ENCODE results near the gene RAD50.
"Not testable (repeated sequence)": the region's sequence is repeated elsewhere in the genome, so short reads cannot be mapped to it uniquely, and the experiment has no call there.

RAD50 gene

DNA sequence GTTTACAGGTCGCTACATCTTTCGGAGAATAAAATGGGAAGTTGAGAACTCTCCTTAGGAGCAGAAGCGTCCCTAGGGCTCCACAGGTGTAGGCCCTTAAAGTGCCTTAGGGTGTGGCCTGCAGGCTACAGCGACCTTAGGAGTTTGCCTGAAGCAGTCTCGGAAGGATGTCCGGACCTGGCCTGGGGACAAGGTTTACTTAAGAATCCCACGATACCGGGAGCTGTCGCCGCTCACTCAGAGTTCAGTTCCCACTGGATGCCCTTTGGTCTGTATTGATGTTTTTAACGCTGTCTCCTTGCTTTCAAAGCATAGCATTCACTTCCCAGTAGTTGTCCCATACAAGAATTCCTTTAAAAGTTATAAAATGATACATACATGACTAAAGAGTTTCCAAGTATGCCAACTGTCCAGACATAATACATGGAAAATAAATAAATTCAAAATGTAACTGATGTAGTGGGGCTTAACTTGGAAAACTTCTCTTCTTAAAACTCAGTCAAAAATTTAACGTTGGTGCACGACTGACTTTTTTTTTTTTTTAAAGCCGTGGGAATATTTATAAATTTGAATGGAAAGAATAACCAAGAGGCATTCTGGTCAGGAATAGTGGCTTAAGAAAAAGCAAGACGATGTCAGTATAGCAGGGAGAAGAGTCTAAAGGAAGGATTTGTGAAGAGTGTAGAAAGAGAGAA lies 848 bp downstream of the RAD50 start:
- no peak for DNase-seq (ENCODE audit: low read depth)

DNA sequence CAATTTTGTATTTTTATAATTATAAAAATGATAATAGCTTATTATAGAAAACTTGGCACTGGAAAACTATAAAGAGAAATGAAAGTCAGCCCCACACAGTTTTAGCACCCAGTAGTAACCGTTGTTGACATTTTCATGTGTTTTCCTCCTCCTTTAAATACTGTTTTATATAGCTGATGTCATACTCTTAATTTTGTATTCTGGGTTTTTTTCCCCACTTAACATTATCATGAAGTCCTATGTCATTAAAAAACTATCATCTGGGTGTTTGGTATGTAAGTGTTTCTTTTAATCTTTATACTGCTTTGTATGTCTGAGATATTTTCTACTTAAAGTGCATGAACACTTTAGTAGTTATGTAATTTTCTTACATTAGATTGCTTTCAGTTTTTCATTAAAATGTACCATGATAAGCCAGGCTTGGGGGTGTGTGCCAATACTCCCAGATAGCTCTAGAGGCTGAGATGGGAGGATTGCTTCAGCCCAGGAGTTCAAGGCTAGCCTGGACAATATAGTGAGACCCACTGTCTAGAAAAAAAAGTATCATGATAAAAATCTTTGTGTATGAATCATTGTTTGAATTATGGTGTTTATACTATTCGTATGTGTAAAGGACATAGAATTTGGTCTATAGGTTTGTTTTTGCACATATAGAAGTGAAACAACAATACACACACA lies 2.7 kb downstream of the RAD50 start:
- no peak for DNase-seq (ENCODE audit: low read depth)

DNA sequence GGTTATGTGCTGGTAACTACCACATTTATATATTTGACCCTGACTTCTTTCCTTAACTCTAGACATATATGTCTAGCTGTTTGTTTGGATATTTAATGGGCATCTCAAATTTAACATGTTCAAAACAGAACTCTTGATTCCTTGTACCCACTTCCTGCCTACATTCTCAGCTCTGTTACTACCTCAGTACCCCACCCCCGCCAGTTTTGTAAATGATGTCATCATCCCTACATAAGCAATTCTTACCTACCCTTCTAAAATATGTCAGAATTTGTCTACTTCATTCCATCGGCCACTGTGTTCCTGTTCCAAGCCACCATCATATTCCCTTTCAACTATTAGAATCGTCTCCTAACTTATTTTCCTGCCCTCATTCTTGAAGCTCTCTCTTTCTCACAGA lies 4.8 kb downstream of the RAD50 start:
- no peak for DNase-seq (ENCODE audit: low read depth)

DNA sequence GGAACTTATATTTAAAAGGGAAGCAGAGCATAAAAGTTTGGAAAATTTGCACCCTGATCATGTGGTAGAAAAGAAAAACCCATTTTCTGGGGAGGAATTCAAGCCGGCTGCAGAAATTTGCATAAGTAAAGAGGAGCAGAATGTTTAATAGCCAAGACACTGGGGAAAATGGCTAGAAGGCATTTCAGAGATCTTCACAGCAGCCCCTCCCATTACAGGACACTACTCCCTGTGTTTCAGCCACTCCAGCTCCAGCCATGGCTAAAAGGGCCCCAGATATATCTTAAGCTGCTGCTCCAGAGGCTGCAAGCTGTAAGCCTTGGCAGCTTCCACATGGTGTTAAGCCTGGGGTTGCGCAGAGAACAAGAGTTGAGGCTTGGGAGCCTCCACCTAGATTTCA lies 7.8 kb downstream of the RAD50 start:
- DNase-seq (ENCODE audit: low read depth), result not testable (repeated sequence)

DNA sequence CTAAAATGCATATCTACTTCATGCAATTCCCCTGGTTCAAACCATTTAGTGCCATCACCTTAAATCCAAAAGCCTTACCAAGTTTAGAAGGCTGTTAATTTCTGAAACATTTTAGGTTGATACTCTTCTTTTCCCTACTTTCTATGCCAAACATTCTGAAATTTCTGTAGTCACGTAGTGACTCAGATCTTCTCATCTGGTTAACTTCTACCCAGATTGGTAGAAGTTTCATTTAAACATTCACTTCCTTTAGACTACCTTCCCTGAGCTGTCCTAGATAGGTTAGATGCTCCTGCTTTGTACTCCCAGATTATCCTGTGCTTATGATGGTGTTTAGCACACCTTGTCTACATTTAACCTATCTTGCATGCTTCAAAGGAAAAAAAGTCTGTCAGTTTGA lies 9.9 kb downstream of the RAD50 start:
- no peak for DNase-seq (ENCODE audit: low read depth)

DNA sequence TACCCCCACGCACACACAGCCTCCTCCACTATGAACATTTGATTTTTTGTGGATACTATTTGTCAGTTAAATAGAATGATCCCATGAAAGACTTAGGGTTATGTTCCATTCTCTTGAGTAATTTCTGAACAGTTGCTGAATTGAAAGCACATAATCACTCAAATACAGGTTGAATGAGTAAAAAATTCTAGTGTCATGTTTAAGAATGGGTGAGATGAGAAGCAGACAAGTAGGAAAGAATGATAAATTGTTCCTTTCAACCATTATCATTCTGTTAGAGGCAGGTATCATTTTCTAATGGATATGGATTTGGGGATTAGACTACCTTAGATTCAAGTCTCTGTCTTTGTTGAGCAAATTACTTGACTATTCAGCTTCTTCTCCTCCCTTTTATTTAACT lies 19.3 kb downstream of the RAD50 start:
- DNase-seq (ENCODE audit: low read depth), result no peak

DNA sequence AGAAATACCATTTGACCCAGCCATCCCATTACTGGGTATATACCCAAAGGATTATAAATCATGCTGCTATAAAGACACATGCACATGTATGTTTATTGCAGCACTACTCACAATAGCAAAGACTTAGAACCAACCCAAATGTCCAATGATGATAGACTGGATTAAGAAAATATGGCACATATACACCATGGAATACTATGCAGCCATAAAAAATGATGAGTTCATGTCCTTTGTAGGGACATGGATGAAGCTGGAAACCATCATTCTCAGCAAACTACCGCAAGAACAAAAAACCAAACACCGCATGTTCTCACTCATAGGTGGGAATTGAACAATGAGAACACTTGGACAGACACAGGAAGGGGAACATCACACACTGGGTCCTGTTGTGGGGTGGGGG lies 27.8 kb downstream of the RAD50 start:
- not testable (repeated sequence) for DNase-seq (ENCODE audit: low read depth)

DNA sequence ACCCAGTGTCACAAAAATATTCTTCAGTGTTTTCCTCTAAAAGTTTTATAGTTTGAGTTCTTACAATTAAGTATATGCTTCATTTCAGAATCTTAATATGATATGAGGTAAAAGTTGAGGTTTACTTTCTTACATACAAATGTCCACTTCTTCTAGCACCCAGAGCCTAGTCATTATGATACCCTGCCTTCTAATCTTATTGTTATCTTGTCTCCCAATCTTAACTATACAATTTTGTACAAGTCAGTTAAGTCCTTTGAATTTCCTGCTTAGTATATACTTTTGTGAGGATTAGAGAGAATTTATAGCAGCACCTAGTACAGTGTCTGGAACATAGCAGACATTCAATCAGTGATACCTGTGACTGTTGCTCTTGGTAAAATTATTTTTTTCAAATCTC lies 29.3 kb downstream of the RAD50 start:
- DNase-seq (ENCODE audit: low read depth), result no peak

DNA sequence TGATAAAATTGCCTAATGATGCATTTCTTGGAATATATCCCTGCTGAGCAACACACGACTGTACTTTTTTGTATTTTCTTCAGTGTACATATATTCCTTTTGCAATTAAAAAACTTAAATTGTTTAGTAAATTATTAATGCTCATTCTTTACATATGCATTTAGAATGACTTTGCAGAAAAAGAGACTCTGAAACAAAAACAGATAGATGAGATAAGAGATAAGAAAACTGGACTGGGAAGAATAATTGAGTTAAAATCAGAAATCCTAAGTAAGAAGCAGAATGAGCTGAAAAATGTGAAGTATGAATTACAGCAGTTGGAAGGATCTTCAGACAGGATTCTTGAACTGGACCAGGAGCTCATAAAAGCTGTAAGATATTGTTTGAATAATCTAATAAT lies 32.7 kb downstream of the RAD50 start:
- DNase-seq (ENCODE audit: low read depth), result no peak

DNA sequence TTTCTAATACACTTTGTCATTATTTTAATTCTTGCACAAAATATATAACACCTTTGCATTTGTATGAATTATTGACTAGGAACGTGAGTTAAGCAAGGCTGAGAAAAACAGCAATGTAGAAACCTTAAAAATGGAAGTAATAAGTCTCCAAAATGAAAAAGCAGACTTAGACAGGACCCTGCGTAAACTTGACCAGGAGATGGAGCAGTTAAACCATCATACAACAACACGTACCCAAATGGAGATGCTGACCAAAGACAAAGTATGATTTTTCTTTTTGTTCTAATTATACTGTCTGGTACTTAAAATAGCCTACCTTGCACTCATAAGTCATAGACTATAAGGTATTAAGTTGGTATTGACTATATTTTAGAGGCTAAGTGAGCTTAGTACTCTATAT lies 34.4 kb downstream of the RAD50 start:
- DNase-seq (ENCODE audit: low read depth), result no peak

DNA sequence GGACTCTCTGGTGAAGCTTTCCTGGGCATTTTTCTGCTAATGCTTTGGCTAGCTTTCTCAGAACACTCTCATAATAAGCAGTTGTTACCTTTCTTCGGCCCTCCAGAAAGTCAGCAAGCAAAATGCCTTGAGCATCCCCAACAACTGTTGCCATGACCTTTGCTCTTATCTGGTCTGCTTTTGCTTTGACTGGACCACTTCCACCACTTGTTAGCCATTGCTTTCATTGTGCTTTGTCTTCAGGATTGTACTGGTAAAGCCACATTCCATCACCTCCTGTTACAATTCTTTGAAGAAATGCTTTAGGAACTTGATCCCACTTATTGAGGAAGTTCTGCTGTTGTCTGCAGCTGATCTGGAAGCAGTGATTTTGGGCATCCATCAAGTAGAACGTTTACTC lies 35.7 kb downstream of the RAD50 start:
- DNase-seq (ENCODE audit: low read depth), result no peak

DNA sequence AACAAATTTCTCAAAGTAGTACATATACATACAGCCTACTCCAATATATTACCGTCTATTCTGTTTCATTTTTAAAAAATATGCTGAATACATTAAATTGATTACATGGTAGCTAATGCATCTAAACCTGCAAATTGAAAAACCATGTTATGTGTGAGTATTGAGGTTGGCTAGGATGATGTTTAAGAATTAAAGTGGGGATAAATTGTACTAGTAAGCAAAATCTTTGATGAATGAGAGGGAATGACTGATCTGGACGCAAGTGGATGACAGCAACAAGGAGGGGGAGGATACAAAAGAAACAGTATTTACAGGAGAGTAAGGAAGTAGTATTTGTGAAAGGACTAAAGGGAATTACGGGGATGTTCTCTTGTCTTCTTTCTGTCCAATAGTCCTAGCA lies 37.4 kb downstream of the RAD50 start:
- no peak for DNase-seq (ENCODE audit: low read depth)

DNA sequence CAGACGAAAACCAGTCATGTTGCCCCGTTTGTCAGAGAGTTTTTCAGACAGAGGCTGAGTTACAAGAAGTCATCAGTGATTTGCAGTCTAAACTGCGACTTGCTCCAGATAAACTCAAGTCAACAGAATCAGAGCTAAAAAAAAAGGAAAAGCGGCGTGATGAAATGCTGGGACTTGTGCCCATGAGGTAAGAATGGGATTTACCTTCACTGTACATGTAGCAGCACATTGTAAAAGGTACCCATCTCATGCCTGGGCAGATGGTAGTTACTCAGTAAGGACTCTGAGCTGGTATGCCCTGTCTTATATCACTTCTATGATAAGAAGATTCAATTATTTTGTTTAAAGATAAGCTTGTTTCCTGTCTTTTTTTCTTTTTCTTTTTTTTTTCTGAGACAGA lies 38.8 kb downstream of the RAD50 start:
- no peak for DNase-seq (ENCODE audit: low read depth)

DNA sequence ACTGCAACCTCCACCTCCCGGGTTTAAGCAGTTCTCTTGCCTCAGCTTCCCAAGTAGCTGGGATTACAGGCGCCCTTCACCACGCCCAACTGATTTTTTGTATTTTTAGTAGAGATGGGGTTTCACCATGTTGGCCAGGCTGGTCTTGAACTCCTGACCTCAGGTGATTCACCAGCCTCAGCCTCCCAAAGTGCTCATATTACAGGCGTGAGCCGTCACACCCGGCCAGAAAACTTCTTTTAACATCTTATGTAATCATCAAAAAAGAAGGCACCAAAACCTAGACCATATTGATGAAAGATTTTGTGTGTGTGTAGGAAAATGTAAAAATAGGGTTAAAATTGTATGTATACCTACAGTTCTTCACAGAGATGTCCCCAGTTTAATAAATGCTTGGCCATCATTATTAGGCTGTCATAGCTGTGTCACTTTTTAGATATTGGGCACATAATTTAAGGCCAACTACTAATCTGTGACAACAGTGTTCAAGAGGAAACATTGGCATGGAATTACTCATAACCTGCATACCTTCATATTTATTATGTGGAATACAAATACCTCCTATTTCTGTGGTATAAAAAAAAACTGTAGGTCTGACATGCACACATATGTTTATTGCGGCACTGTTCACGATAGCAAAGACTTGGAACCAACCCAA lies 44.4 kb downstream of the RAD50 start:
- DNase-seq (ENCODE audit: low read depth), result no peak

DNA sequence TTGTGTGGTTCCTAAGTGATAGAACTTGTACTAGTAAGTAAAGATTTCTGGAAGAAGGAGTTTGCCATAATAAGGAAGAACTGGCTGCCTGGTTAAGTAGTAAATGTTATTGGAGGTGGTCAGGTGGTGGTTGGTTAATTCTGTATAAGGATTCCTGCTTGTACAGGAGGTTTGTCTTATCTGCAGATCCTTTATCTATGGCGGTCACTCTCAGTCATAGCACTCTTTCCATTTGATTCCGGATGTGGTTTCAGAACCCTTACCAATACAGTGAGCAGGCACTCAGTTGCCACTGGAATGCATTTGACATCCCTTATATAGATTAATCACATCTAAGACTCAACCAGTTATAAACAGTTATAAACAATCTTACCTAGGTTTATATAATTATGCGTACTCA lies 50.3 kb downstream of the RAD50 start:
- no peak for DNase-seq (ENCODE audit: low read depth)

DNA sequence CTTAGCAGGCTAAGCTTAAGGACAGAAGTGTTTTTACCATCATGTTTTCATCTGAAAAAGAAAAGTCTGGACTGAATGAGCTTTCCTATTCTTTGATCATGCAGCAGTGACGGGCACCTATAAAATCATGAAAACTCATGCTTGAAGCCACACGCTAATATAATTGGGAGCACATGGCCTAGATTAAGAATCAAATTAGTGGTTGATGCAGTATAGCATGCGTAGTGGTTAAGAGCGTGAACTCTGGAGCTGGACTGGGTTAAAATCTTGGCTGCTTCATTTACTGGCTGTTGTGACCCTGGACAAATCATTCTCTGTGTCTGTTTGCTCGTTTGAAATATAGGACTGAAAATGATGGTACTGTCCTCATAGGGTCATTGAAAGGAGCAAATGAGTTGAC lies 51.3 kb downstream of the RAD50 start:
- no peak for DNase-seq (ENCODE audit: low read depth)

DNA sequence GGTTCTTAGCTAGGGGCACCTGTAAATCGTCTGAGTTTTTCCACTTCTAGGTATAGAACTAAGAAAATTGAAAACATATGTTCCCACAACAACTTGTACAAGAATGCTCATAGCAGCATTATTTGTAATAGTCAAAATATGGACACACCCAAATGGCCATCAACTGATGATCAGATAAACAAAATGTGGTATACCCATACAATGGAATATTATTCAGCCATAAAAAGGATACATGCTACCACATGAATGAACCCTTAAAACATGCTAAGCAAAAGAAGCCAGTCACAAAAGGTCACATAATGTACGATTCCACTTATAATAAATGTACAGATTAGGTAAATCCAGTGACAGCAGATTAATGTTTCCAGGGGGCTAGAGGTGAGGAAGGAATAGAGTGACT lies 55.2 kb downstream of the RAD50 start:
- DNase-seq (ENCODE audit: low read depth), result no peak

DNA sequence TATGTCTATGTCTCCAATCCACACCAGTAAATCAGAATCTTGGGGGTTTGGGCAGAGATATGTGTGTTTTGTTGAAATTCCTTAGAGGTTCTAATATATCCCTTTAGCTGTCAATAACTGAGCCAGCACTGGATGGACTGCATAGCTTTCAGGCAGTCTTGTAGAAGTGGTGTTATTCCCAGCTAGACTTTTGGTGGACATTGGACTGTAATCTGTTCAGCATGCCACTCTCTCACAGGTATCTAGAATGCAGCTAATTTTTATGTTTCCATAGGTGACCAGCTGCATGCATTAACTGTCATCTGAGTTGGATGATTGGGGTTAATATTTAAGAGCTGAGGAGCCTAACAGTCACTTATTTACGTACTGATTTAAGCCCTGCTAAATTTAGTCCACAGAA lies 56.1 kb downstream of the RAD50 start:
- no peak for DNase-seq (ENCODE audit: low read depth)

DNA sequence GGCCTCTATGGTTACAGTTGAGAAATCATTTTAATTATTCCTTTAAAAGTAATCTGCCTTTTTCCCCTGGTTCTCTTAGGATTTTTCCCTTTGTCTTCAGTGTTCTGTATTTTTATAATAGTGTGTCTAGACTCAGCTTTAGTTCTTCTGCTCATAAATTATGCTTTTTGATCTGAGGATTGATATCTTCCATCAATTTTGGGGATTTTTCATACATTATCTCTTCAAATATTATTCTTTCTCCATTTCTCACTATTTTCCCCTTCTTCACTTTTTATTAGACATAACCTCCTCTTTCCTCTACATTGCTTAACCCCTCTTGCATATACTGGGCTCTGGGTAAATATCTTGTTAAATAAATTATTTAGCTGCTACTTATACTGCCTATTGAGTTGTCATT lies 64.9 kb downstream of the RAD50 start:
- no peak for DNase-seq (ENCODE audit: low read depth)

DNA sequence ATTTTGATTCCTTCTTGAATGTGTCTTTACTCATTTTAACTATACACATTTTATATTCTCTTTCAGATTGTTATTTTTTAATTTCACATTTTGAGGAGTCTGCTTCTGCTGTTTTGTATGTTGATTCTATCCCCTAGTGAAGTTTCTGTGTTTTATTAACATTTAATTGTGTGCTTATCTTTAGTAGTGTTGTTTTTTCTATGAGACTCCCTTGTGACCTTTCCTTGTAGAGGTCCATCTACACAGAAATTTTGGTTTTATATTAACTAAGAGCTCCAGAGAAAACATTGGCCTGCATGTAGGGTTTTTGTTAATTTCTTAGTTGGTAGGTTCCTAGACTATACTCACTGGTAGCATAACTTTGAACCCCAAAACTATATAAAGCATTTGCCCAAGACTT lies 65.8 kb downstream of the RAD50 start:
- no peak for DNase-seq (ENCODE audit: low read depth)

DNA sequence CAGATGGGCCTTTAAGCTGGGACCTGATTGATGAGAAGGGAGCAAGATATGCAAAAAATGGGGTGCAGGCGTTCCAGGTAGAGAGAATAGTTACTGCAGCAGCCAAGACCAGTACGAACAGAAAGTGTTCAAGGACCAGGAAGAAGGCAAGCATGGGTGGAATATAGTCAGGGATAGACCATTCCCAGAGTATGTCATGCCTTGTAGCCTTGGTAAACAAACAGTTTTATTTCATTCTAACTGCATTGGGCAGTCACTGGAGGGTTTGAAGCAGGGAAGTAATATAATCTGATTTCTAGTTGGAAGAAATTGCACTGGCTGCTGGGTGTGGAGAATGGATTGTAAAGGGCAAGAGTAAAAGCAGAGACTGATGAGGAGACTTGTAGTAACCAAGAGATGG lies 70.7 kb downstream of the RAD50 start:
- DNase-seq (ENCODE audit: low read depth), result no peak

DNA sequence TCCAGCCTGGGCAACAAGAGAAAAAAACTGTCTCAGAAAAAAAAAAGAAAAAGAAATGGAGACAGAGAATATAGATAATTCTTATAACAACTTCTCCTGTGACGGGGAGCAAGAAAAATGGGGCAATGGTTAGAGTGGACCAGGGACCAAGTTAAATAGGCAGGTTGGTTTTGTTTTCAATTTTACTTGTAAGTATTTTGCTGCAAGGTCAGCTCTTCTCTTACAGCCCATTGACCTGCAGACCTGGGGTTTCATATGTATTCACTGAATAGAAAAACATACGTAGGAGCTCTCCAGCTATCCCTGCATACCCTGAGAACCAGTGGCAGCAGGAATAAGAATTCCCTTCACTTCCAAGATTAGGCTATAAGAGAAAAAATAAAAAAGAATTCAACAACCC lies 72.0 kb downstream of the RAD50 start:
- no peak for DNase-seq (ENCODE audit: low read depth)

DNA sequence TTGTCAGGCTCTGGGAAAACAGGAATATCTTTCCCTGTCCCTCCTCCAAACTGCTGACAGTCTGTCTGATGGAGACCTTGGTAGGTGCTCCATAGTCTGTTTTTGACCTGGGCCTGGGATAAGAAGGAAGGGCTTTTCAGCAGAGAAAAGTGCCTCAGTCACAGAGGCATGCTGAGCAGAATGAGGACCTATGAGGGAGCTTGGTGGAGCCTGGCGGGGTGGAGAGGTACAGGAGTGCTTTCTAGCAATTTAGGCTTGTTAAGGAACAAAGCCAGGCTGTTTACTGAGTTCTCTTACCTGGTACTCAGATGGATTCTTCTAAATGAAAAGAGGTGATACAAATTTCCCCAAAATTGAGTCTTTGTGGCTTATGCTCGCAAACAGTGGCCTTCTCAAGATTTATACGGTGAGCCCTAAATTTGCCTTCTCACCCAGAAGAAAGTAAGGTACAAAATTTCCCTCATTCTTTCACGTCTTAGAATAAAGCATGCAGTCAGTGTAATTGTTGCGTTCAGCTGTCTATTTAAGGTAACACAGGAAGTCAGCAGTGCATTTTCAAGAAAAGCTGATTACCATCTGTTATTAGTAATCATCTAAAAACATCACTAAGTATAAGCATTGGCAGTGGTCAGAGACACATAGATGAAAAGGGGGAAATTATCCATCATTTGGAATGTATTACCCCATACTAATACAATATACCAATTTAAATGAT lies 72.6 kb downstream of the RAD50 start:
- DNase-seq (ENCODE audit: low read depth), result no peak
